Calu3 (cell line): ENCODE measurements around the gene POU3F4. TPM values are rescaled to one million over a fixed set of nuclear protein-coding genes. Genes with fewer than 3 reads are reported as not detected.
A peak's percentile ranks its signal among the peaks of the same experiment; 100 is the strongest.

Experiments used
- Bru-seq: library from RNA; stranded (reverse); fragments of 400-500 nt; gene quantifications from one replicate; lab custom pipeline; 2021; lab: Mats Ljungman, UMichigan
- BruChase-seq, 2 experiments: library from RNA; stranded (reverse); fragments of 400-500 nt; gene quantifications; one replicate each; lab custom pipeline; 2021; lab: Mats Ljungman, UMichigan
- BruUV-seq: library from RNA; stranded (reverse); fragments of 400-500 nt; replicated peaks from 2 replicates; lab custom pipeline; 2021; lab: Mats Ljungman, UMichigan
- CTCF ChIA-PET: fragments of 300-600 bp; sonication (Branson Sonifier 250); formaldehyde crosslinking; loops from one replicate; lab custom pipeline; 2022; ENCODE audit warnings: antibody characterized with exemption; lab: Charles Lee
- DNase-seq: peaks from one replicate; pipeline ENCODE4 v3.0.0; 2022
- H3K27ac Mint-ChIP-seq: one replicate; pipeline ENCODE4 v1.8.0; 2022; ENCODE audit warnings: mixed read lengths; ENCODE audit not compliant: unreplicated experiment
- H3K27me3 Mint-ChIP-seq: one replicate; pipeline ENCODE4 v1.8.0; 2022; ENCODE audit warnings: mixed read lengths; ENCODE audit not compliant: unreplicated experiment
- H3K36me3 Mint-ChIP-seq: one replicate; pipeline ENCODE4 v1.8.0; 2022; ENCODE audit warnings: mild to moderate bottlenecking, moderate library complexity, mixed read lengths; ENCODE audit not compliant: insufficient read depth, unreplicated experiment
- H3K4me1 Mint-ChIP-seq: one replicate; pipeline ENCODE4 v1.8.0; 2022; ENCODE audit warnings: mild to moderate bottlenecking, low read depth, mixed read lengths; ENCODE audit not compliant: unreplicated experiment
- H3K4me3 Mint-ChIP-seq: one replicate; pipeline ENCODE4 v1.8.0; 2022; ENCODE audit warnings: mild to moderate bottlenecking, low read depth, moderate library complexity, mixed read lengths; ENCODE audit not compliant: unreplicated experiment
- H3K9me3 Mint-ChIP-seq: one replicate; pipeline ENCODE4 v1.8.0; 2022; ENCODE audit warnings: low read depth, mixed read lengths; ENCODE audit not compliant: unreplicated experiment
- CTCF ChIP-seq: fragments of 200-600 bp; IDR thresholded peaks from one replicate; pipeline ENCODE4 v1.8.0; 2022; ENCODE audit warnings: antibody characterized with exemption; ENCODE audit not compliant: unreplicated experiment
- intact Hi-C: fragments of 100-400 bp; cut with micrococcal nuclease; formaldehyde crosslinking; loops from one replicate; pipeline ENCODE4 v1.10.0; 2022; ENCODE audit not compliant: unreplicated experiment
- long read RNA-seq: library from polyadenylated mRNA; stranded (forward); transcript quantifications from one replicate; pipeline ENCODE4 v2.0.0, GENCODE V29; 2022
- total RNA-seq: library from RNA; stranded (reverse); gene quantifications from 2 replicates; pipeline ENCODE4 v1.2.3, GENCODE V29; 2022

Gene POU3F4
- not detected in 2 replicates for total RNA-seq
- Bru-seq, nascent RNA = not detected
- BruChase-seq, experiment 1, labeled RNA remaining after a 6-hour chase = not detected
- not detected for BruChase-seq, experiment 2, labeled RNA remaining after a 2-hour chase
- long read RNA-seq = 0 reads

- no peaks in the 10 kb centered on the region for H3K4me1 Mint-ChIP-seq
- DNase-seq = no peak
- no peak within 1 kb of the TSS for H3K27ac Mint-ChIP-seq
- CTCF ChIA-PET = no interaction called here
- intact Hi-C loops = no loop called here
- peaks cover 8% of the 10 kb centered on the region for H3K9me3 Mint-ChIP-seq
- H3K27me3 Mint-ChIP-seq = no peaks in the 10 kb centered on the region
- no peaks in the 10 kb centered on the region for H3K36me3 Mint-ChIP-seq
- H3K4me3 Mint-ChIP-seq = no peak within 1 kb of the TSS
- TF ChIP-seq CTCF = no peak
- BruUV-seq = no TSS peak
Measured at GRCh38 chrX:83508006-83508405, at the start of gene POU3F4. Gene POU3F4 (plus strand): TSS chrX:83508290. CDS start chrX:83508325, 35 bp downstream.

GRCh38 chrX:83469551-83469950 lies 38.5 kb upstream of the POU3F4 start:
- H3K4me1 Mint-ChIP-seq = no peaks in the 10 kb centered on the region
- intact Hi-C loops = no loop called here
- H3K27ac Mint-ChIP-seq = no peak overlapping the region
- peaks cover 4% of the 10 kb centered on the region for H3K9me3 Mint-ChIP-seq
- H3K4me3 Mint-ChIP-seq = no peak overlapping the region
- no peaks in the 10 kb centered on the region for H3K36me3 Mint-ChIP-seq
- peak; percentile 1 for DNase-seq
- CTCF ChIA-PET = interaction anchor here (0.6 kb wide), 1 partner anchor 73 kb away, joined by 3 read pairs; no protein-coding TSS in a partner anchor
- TF ChIP-seq CTCF = no peak
- H3K27me3 Mint-ChIP-seq = no peaks in the 10 kb centered on the region
- no TSS peak for BruUV-seq

GRCh38 chrX:83495898-83496297 lies 12.2 kb upstream of the POU3F4 start:
- Mint-ChIP-seq H3K4me3 (no peak overlapping the region), H3K27ac (no peak overlapping the region), H3K4me1 (no peaks in the 10 kb centered on the region), H3K9me3 (peaks cover 5% of the 10 kb centered on the region), H3K36me3 (no peaks in the 10 kb centered on the region), H3K27me3 (no peaks in the 10 kb centered on the region)
- intact Hi-C loops = no loop called here
- no peak for TF ChIP-seq CTCF
- BruUV-seq = no TSS peak
- CTCF ChIA-PET = no interaction called here
- DNase-seq = no peak

- no peaks in the 10 kb centered on the region for H3K27me3 Mint-ChIP-seq
Measured at GRCh38 chrX:83501003-83501402, 7.1 kb upstream of the POU3F4 start.

More at GRCh38 chrX:83501003-83501402, 7.1 kb upstream of the POU3F4 start:
- DNase-seq = no peak
- Mint-ChIP-seq H3K27ac (no peak overlapping the region), H3K36me3 (no peaks in the 10 kb centered on the region), H3K4me1 (no peaks in the 10 kb centered on the region), H3K4me3 (no peak overlapping the region), H3K9me3 (peaks cover 6% of the 10 kb centered on the region)
- intact Hi-C loops = no loop called here
- no TSS peak for BruUV-seq
- CTCF ChIA-PET = no interaction called here
- no peak for TF ChIP-seq CTCF
